Effector memory CD8-positive, alpha-beta T cell (primary cell): ENCODE results near the gene RPS5.
A peak's percentile ranks its signal among the peaks of the same experiment; 100 is the strongest.
"Not testable (repeated sequence)": the region's sequence is repeated elsewhere in the genome, so short reads cannot be mapped to it uniquely, and the experiment has no call there.

Experiments
- ATAC-seq: fragments of 150-1000 bp; cut with Tn5 transposase; replicated peaks from 2 replicates; pipeline ENCODE4 v1.10.0; 2021; ENCODE audit warnings: mild to moderate bottlenecking, moderate library complexity
- DNase-seq, 3 experiments: peaks; one replicate each; pipeline ENCODE4 v3.0.0; 2021
- H3K27ac Mint-ChIP-seq, 2 donors: one replicate each; pipeline ENCODE4 v1.8.0; 2022; ENCODE audit warnings: mild to moderate bottlenecking in 2 of 2, mixed read lengths in 2 of 2, moderate library complexity in 2 of 2
- H3K27me3 Mint-ChIP-seq, 2 donors: one replicate each; pipeline ENCODE4 v1.8.0; 2022; ENCODE audit warnings: mixed read lengths in 2 of 2
- H3K36me3 Mint-ChIP-seq: one replicate; pipeline ENCODE4 v1.8.0; 2022; ENCODE audit warnings: mild to moderate bottlenecking, moderate library complexity, mixed read lengths; ENCODE audit not compliant: insufficient read depth
- H3K4me1 Mint-ChIP-seq, 2 donors: one replicate each; pipeline ENCODE4 v1.8.0; 2022; ENCODE audit warnings: low read depth in 2 of 2, mixed read lengths in 2 of 2
- H3K4me3 Mint-ChIP-seq, 2 donors: one replicate each; pipeline ENCODE4 v1.8.0; 2022; ENCODE audit warnings: mild to moderate bottlenecking in 2 of 2, mixed read lengths in 2 of 2, moderate library complexity in 2 of 2
- H3K9me3 Mint-ChIP-seq, 2 donors: one replicate each; pipeline ENCODE4 v1.8.0; 2022; ENCODE audit warnings: mixed read lengths in 2 of 2

RPS5 gene

DNA sequence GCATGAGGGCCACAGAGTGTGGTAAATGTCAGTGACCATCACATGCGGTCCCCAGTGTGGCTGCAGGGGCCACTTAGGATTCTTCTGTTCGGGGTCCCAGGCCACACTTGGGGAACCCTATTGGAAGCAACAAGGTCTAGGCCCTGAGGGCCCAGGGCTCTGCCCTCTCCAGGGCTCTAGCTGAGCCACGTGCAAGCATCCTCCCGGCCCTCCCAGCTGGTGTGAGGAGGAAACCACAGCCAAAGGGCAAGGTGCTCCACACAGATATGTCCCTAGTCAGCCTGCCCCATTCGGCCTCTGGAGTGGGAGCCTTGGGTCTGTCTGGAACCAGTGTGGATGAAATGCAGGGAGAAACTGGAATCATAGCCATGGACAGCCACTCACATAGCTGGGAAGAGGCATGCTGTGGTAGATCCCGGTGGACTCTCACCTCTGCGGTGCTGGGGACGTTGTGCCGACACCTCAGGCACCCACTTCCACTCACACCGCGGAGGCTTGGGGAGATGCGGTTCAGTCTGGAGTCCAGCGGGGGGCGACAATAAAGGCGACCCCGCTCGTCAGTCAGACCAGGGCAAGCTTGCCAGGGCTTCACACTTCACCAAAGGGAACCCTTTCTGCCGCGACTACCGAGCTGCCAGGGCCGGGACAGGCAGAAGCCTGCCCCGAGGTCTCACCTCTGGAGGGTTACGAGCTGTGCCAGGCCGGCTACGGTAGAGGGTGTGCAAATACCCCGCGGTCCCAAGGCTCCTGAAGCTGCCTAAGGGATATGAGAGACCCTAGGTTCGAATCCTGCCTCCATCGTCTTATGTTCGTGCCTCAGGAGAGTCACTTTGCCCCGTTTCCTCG lies 20.3 kb upstream of the RPS5 start:
- no peaks in the 10 kb centered on the region for H3K27me3 Mint-ChIP-seq
- peaks cover 6 to 8% of the 10 kb centered on the region in 2 donors for H3K4me1 Mint-ChIP-seq
- H3K27ac Mint-ChIP-seq = no peak overlapping the region
- ATAC-seq (no peak), DNase-seq (no peak)
- no peaks in the 10 kb centered on the region for H3K9me3 Mint-ChIP-seq
- H3K36me3 Mint-ChIP-seq = peaks cover 16% of the 10 kb centered on the region
- H3K4me3 Mint-ChIP-seq = no peak overlapping the region

DNA sequence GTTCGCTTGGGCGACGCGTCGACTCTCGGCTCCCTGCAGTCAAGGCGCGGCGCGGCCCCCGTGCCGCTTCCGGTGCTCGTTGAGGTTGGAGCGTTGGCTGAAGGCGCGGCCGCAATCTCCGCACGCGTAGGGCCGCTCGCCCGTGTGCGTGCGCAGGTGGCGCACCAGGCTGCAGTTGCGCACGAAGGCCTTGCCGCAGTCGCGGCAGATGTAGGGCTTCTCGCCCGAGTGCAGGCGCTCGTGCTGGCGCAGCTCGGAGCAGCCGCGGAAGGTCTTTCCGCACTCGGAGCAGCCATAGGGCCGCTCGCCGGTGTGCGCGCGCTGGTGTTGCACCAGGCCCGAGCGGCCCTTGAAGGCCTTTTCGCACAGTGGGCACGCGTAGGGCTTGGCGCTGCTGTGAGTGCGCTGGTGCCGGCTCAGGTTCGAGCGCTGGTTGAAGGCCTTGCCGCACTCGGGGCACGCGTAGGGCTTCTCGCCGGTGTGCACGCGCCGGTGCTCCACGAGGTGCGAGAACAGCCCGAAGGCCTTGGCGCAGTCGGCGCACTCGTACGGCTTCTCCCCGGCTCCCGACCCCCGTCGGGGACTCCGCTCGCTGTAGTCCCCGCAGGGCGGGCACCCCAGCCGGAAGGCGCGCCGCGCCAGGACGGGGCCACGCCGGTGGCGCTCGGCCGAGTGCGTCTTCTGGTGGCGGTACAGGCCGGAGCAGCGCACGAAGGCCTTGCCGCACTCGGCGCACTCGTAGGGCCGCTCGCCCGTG lies 19.2 kb upstream of the RPS5 start:
- no peak overlapping the region for H3K4me3 Mint-ChIP-seq

DNA sequence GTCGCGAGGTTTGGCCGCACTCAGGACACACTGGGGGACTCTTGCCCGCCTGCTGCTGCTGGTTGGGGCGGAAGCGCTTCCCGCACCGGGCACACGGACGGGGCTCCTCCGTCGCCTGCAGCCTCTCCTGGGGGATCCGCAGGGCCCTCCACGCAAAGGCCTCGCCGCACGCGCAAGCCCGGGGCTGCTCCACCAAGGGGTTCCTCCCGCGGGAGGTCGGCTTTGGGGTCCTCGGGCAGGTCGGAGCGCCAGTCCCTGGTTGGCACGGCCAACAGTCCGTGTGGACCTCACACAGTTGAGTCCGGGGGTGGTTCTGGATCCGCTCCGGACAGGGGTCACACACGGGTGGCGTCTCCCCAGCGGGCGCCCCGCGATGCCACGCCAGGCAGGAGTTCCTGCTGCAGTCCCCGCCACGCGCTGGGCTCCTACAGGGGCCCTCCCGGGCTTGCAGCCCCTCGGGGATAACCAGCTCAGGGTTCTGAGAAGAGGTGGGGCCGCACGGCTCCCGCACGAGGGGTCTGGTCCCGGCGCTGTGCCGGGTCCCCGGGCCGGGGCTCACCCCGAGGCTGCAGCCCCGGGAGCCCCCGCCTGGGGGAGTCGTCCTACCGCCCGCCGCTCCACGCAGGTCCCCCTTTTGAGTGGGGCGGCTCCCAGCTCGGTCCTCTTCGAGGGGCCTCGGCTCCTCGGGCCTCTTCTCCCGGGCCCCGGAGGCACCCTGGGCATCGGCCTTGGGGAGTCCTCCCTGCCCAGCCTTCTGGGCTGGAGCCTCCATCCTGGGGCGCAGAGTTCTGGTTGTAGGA lies 18.3 kb upstream of the RPS5 start:
- DNase-seq (no peak), ATAC-seq (no peak)
- Mint-ChIP-seq H3K9me3 (no peaks in the 10 kb centered on the region), H3K4me1 (no peaks in the 10 kb centered on the region), H3K27me3 (no peaks in the 10 kb centered on the region), H3K4me3 (no peak overlapping the region), H3K27ac (no peak overlapping the region), H3K36me3 (no peaks in the 10 kb centered on the region)

More for the DNA sequence above, 19.2 kb upstream of the RPS5 start:
- H3K36me3 Mint-ChIP-seq = peaks cover 8% of the 10 kb centered on the region
- ATAC-seq (no peak), DNase-seq (no peak)
- H3K9me3 Mint-ChIP-seq = no peaks in the 10 kb centered on the region
- no peak overlapping the region for H3K27ac Mint-ChIP-seq
- no peaks in the 10 kb centered on the region for H3K27me3 Mint-ChIP-seq
- peaks cover 0 to 2% of the 10 kb centered on the region in 2 donors for H3K4me1 Mint-ChIP-seq

DNA sequence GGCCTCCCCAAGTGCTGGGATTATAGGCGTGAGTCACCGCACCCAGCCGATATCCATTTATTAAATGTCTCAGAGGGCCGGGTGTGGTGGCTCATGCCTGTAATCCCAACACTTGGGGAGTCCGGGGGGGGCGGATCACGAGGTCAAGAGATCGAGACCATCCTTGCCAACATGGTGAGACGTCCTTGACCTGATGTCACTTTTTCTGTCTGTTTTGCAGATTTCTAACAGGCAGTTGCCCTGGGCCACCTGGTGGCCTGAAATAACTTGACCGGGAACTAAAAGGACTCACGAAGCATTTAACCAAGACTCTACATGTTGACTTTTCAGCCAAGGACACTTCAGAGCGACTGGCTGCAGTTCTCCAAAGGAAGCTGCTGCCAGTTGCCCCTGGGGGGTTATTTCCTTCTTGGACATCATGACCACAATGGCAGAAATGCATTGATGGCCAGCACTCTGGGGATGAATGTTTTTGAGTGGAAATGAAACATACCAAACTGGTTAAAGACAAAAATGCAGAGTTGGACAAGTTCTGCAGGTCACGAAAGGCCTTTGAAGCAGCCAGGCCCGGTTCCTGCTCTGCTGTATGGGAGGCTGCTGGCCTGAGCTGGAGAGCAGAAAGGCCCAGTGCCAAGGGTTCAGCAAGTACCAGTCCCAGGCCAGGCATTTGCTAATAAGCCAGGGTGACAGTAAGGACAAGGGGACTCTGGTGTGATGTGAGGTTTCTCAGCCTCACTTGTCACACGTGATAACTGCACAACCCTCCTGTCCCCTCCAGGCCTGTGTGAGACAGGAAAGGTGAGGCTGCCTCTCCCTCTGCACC lies 14.5 kb upstream of the RPS5 start:
- Mint-ChIP-seq H3K9me3 (no peaks in the 10 kb centered on the region), H3K4me3 (no peak overlapping the region), H3K36me3 (no peaks in the 10 kb centered on the region), H3K27me3 (no peaks in the 10 kb centered on the region), H3K27ac (no peak overlapping the region), H3K4me1 (no peaks in the 10 kb centered on the region)
- ATAC-seq (no peak), DNase-seq (no peak)

DNA sequence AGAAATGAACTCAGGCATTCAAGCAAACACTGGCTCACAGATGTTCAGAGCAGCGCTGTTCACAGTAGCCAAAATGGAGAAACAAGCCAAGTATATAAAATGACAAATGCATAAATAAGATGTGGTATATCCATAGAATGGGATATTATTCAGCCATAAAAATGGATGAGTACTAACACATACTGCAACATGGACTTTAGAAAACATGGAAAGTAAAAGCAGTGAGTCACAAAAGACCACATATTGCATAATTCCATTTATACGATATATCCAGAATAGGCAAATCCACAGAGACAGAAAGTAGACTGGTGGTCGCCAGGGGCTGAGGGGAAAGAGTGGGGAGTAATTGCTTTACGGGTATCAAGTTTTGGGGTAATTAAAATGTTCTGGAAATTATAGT lies 12.9 kb upstream of the RPS5 start:
- peaks cover 0 to 3% of the 10 kb centered on the region in 2 donors for H3K4me1 Mint-ChIP-seq
- no peaks in the 10 kb centered on the region for H3K9me3 Mint-ChIP-seq
- no peaks in the 10 kb centered on the region for H3K36me3 Mint-ChIP-seq
- DNase-seq = no peak
- no peak overlapping the region for H3K27ac Mint-ChIP-seq
- no peak overlapping the region for H3K4me3 Mint-ChIP-seq
- H3K27me3 Mint-ChIP-seq = no peaks in the 10 kb centered on the region
- ATAC-seq = no peak

DNA sequence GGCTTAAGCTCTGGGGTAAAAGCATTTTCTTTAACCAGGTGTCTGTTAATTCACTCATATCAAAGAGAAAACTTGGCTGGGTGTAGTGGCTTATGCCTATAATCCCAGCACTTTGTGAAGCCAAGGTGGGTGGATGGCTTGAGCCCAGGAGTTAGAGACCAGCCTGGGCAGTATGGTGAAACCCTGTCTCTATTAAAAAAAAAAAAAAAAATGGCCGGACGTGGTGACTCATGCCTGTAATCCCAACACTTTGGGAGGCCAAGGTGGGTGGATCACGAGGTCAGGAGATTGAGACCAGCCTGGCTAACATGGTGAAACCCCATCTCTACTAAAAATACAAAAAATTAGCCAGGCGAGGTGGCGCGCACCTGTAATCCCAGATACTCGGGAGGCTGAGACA lies 10.3 kb upstream of the RPS5 start:
- H3K27me3 Mint-ChIP-seq, DNase-seq, H3K9me3 Mint-ChIP-seq, ATAC-seq, H3K4me3 Mint-ChIP-seq, H3K27ac Mint-ChIP-seq: not testable (repeated sequence)
- Mint-ChIP-seq H3K36me3 (peaks cover 13% of the 10 kb centered on the region), H3K4me1 (peaks cover 10 to 11% of the 10 kb centered on the region in 2 donors)

DNA sequence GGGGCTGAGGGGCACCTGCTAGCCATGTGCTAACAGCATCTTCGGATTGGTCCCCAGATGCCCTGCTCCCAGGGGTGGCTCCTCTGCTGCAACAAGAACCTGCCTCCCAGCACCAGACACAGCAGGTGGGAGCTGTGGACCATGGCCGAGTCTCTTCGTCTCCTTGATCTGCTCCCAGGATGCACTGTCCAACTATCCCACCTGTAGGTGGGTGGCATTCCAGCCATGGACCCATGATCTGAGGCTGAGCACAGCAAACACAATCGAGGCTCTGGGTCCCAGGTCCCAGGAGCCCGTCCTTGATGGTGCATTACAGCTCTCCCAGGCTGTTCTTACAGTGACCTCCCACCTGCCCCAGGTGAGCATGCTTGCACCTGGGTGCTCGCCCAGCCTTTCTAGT lies 7.8 kb upstream of the RPS5 start:
- DNase-seq (no peak), ATAC-seq (no peak)
- peaks cover 20% of the 10 kb centered on the region for H3K36me3 Mint-ChIP-seq
- H3K4me1 Mint-ChIP-seq = peaks cover 15% of the 10 kb centered on the region in 2 donors
- H3K27ac Mint-ChIP-seq = peak overlapping the region; percentile 88 to 97
- H3K27me3 Mint-ChIP-seq = no peaks in the 10 kb centered on the region
- H3K9me3 Mint-ChIP-seq = no peaks in the 10 kb centered on the region
- peak overlapping the region; percentile 83 to 93 for H3K4me3 Mint-ChIP-seq

DNA sequence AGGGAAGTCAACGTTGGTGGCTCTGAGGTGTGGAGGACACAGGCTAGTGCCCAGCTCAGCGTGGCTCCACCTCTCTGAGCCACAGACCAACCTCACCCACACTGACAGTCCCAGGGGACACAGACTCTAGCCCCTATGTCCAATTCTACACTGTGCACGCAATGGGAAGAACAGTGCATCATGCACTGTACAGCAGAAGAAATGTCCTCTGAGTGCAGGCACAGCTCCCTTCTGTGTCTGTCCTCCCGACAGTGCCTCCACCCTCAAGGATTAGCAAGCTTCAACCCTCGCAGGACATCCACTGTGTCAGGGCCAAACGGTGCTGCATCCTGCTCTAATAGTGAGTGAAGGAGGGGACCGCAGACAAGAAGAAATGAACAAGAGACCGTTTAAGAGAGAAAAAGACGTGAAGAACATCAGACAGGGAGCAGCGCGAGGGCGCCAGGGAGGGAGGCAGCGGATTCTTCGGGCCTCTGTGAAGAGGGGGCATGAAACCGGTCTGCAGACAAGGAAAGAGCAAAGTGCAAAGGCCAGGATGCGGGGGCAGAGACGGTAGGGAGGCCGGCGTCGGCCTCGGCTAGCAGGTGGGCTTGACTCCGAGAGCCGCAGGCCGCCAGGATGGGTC lies 6.9 kb upstream of the RPS5 start:
- Mint-ChIP-seq H3K9me3 (no peaks in the 10 kb centered on the region), H3K27ac (peak overlapping the region; percentile 88 to 97), H3K4me1 (peaks cover 15% of the 10 kb centered on the region in 2 donors), H3K36me3 (peaks cover 25% of the 10 kb centered on the region), H3K27me3 (no peaks in the 10 kb centered on the region), H3K4me3 (peak overlapping the region; percentile 83 to 93)
- no peak for ATAC-seq
- DNase-seq = no peak

DNA sequence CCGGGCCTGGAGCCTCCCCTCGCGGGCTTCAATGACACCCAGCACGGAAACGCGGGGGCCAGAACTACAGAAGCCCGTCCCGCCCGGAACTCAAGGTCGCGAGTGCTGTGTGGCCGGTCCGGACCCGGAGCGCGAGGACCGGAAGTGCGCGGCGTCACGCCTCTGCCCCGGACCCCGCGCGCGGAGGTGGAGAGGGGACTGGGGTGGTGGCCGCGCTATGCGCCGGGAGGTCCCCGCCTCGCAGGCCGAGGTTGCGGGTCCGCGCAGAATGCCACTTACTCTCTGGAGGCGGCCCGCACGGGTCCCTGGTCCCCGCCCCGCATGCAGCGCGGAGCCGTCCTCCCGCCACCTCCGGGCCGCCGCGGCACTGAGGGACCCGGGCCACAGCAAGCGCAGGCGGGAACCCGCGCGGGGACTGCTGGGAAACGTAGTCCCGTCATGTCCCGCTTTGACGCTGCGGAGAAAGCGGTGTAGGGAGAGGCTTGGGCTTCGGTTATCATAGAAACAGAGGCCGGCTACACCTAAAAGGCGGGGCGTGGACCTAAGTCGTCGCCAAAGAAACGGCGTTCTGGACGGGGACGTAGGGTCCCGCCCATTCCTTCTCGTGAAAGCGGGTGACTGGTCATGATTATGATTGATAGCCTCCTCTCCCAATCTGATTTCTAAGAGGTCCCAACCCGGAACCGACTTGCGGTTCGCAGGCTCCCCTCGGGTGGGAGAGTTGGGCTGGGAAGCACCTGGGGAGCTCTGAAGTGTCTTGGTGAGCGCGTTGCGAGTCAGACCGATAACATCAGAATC lies 6.2 kb upstream of the RPS5 start, which contains the start of gene ZNF837:
Gene ZNF837, minus strand, starts transcription at position 369 of the 798 bp plus-strand sequence. CDS start 11,698 bp downstream, outside the sequence.
- H3K9me3 Mint-ChIP-seq = no peaks in the 10 kb centered on the region
- no peaks in the 10 kb centered on the region for H3K27me3 Mint-ChIP-seq
- DNase-seq (peak; percentile 96 to 97 (median 97)), ATAC-seq (peak; percentile 82)
- peak within 1 kb of the TSS; percentile 83 to 93 for H3K4me3 Mint-ChIP-seq
- peaks cover 20 to 21% of the 10 kb centered on the region in 2 donors for H3K4me1 Mint-ChIP-seq
- H3K36me3 Mint-ChIP-seq = peaks cover 32% of the 10 kb centered on the region
- H3K27ac Mint-ChIP-seq = peak within 1 kb of the TSS; percentile 88 to 97

DNA sequence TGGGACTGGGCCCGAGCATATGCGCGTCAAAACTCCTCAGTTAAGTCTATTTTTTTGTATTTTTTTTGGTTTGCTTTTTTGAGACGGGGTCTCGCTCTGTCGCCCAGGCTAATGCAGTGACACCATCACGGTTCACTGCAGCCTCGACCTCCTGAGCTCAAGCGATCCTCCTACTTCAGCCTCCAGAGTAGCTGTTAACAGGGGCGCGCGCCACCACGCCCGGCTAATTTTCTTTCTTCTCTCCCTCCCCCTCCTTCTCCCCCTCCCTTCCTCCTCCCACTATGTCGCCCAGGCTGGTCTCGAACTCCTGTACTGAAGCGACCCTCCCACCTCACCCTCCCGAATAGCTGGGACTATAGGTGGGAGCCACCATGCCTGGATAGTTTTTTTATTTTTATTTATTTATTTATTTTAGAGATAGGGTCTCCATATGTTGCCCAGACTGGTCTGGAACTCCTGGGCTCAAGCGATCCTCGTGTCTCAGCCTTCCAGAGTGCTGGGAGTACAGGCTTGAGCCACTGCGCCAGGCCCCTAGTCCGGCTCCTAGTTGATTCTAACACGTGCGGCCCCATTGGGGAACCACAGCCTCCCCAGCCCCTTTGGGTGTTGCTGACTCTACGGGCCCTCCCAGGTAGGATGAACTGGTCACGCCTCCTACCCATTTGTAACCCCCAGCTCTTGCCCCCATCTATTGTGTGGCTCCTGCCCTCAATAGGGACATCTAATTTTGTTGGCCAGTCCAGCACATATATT lies 5.4 kb upstream of the RPS5 start:
- H3K4me1 Mint-ChIP-seq = peaks cover 25 to 26% of the 10 kb centered on the region in 2 donors
- H3K27me3 Mint-ChIP-seq = no peaks in the 10 kb centered on the region
- H3K27ac Mint-ChIP-seq = peak overlapping the region; percentile 88 to 97
- peaks cover 40% of the 10 kb centered on the region for H3K36me3 Mint-ChIP-seq
- H3K9me3 Mint-ChIP-seq = no peaks in the 10 kb centered on the region
- no peak for DNase-seq
- peak overlapping the region; percentile 83 to 93 for H3K4me3 Mint-ChIP-seq
- ATAC-seq = no peak

DNA sequence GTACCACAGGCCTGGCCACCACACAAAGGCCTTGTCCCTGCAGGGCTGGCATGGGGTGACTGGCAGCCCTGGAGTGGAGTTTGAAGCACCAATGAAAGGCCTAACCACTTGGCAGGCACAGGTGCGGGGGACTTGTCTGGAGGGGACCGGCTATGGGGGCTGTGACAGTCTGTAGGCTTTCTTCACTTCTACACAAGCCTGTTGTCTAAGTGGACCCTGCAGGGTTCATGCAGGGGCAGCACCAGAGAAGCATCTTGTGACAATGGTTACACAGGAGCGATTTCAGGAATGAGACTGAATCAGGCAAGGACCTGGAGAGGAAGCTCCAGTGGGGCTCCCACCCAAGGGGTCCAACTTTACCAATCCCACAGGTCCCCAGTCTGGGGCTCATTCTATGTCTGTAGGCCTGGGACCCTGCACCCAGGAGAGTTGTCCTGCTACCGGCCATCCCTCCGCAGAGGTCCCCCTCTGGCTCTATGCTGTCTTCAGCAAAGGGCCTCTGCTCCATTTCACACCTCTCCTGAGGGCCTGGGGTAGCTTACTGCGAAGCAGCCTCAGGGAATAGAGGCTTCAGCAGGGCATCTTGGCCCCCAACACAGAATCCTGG lies 4.0 kb upstream of the RPS5 start:
- Mint-ChIP-seq H3K27me3 (no peaks in the 10 kb centered on the region), H3K36me3 (peaks cover 55% of the 10 kb centered on the region), H3K27ac (peak overlapping the region; percentile 62 to 88), H3K4me1 (peaks cover 33 to 36% of the 10 kb centered on the region in 2 donors), H3K4me3 (peak overlapping the region; percentile 83 to 93), H3K9me3 (no peaks in the 10 kb centered on the region)
- no peak for DNase-seq
- no peak for ATAC-seq
